ENCODE data around the gene MEGF11.
A peak's percentile ranks its signal among the peaks of the same experiment; 100 is the strongest.
"Not testable (repeated sequence)": the region's sequence is repeated elsewhere in the genome, so short reads cannot be mapped to it uniquely, and the experiment has no call there.

Gene MEGF11

GRCh38 chr15:66275352-66275751 is 21.8 kb upstream of the MEGF11 start:
- no peak for DNase-seq

GRCh38 chr15:66270932-66271331 is 17.4 kb upstream of the MEGF11 start:
- no peak for DNase-seq

DNA sequence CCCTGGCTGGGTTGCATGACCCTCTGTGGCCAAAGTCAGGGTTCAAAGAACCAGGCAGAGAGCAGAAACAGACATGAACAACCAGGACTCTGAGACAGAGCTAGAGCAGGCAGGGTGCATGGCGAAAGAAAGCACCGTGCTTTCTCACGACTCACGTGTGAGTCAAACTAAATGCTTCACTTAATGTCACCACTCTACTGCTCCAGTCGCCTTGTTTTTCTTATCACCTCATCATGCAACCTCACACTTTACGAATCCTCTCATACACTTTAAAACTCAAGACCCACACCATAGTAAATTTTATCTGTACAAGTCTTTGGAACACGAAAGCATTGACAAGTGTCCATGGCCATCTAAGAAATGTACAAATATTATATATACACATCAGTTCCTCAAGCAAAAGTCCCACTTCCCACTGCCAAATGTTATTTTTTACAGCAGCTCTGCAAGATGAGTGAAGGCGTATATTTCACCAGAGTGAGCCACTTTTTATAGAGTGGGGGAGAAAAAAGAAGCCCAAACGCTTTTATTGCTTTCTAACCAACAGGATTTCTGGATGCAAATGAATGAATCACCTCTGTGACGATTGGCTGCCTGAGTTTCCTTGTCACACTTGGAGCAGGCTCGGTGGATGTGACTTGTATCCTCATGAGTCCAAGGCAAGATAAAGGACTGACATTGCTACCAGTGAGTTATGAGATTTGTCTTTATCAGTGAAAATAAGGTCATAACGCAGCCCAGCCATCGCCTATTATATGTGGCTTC is 16.0 kb upstream of the MEGF11 start:
- DNase-seq, result no peak

DNA sequence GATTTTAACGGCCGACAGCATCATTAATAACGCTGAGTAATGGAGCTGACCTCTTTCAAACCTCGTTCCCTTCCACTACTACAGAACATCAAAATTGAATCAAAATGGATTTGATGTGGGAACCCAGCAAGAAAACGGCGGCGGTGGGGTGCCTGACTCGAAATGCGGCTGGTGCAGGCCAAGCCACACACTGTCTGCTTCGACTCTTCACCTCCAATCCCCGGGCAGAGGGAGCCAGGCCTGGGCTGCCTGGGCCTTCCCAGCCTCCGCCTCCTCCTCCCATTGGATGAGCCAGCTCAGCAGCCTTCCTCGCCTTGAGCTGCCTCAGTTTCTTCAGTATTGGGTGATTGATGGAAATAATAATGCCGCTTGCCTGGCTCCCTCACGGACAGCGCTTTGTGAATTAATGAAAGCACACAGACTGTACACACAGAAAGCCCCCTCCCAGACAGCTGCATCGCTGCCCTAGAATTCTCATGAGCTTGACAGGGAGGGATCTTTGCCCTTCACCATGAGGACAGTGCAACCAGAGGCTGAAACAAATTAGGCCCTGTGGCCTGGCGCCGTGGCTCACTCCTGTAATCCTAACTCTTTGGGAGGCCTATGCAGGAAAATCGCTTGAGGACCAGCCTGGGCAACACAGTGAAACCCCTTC is 11.4 kb upstream of the MEGF11 start:
- DNase-seq, result no peak

- not testable (repeated sequence) for DNase-seq
Measured at GRCh38 chr15:66262837-66263236, 9.3 kb upstream of the MEGF11 start.

GRCh38 chr15:66261056-66261455 is 7.5 kb upstream of the MEGF11 start:
- no peak for DNase-seq

GRCh38 chr15:66256692-66257091 is 3.1 kb upstream of the MEGF11 start:
- no peak for DNase-seq

DNA sequence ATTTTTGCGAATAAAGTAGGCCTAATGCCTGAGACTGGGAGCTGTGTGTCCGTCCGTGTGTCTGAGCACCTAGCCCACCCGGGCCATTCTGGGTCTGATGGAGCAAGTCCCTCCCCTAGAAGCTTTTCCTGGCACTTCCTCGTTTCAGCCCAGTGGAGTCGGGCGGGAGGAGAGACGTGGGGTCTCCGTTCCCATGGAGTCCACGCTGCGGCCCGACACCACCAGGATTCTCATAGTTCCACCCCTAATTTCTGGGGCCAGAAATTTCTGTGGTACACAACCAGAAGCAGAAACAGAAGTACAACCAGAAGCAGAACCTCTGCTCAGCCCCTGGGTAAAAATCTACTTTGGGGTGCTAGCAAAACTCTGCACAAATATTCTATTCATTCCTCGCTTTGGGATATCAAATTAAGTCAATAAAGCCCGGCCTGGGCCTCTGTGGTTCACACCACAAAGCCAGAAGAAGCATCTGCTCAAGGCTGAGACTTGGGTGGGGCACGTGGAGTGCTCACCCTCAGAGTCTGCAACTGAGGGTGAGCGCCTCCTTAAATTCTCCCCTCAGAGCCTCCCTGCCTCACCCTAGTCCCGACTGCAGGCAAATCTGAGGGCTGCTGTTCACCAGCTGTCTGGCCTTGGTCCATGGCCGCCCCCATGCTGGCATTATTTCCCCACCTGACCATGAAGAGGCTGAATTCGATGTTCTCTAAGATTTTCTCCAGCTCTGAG is 1.6 kb upstream of the MEGF11 start:
- no peak for DNase-seq

DNA sequence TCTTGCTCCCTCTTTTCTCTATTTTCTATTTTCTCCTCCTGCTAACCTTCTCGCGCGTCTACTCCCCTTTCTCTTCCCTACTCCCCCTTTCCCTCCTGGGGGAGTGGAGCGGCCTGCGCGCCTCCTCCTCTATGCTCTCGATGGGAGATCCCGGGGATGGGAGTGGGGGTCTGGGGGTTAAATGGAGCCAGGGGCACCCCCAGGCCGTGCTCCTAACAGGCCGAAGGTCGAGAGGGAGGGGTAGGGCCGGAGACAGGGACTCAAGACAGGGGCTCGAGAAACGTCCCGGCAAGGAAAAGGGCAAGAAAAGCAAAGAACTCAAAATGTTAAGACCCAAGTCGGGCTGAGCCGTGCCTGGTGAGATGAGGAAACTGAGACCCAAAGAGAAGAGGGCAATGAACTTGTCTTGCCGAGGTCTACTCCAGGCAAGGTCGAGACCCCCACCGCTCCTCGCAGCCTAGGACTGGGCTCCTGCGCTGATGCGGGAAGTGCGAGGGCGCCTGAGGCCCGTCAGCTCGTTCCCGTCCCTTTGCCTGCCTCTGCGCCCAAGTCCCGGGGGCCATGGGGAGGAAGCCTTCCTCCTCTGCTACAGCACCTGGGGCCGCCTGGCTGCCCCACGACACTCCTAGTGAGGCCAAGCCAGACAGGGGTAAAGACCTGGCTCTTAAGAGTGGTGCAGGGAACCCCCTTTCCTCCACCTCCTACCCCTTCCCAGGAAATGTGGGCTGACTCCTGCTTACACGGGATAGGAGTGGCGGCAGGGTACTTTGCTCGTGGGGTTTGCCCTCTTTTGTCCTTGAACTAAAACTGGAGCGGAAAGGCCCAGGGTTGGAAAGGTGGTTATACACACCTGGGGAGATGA is 770 bp upstream of the MEGF11 start:
- DNase-seq, result no peak

DNA sequence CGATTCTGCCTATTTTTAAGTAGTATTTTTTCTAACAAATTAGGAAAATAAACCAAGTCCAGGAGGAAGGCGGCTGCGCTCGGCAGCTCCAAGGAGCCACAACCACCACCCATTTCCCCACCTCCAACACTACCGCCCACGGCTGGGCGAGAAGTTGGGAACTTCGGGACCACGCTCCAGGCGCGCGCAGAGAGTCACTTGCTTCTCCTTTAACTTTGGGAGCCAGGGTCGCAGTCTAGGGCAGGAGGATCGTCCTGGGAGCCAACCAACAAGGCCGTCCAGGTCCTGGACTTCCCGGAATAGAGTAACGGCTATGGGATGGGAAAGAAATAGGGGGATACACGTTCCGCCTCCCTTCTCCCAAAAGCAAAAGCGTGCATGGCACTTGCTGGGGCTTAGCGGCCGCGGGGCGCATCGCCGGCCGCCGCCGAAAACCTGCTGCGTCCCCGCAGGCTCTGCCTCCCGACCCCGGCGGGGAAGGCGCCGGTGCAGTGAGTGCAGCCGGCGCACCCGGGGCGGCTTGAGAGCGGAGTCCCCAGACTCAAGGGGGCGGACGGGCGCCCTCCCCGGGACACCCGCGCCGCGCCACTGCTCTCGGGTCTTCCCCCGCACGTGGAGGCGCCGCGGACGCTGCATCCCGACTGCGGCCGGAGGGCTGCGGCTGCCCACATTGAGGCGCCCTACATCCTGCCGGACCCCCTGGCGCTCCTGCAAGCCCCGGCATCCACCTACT is 699 bp downstream of the MEGF11 start:
- no peak for DNase-seq

DNA sequence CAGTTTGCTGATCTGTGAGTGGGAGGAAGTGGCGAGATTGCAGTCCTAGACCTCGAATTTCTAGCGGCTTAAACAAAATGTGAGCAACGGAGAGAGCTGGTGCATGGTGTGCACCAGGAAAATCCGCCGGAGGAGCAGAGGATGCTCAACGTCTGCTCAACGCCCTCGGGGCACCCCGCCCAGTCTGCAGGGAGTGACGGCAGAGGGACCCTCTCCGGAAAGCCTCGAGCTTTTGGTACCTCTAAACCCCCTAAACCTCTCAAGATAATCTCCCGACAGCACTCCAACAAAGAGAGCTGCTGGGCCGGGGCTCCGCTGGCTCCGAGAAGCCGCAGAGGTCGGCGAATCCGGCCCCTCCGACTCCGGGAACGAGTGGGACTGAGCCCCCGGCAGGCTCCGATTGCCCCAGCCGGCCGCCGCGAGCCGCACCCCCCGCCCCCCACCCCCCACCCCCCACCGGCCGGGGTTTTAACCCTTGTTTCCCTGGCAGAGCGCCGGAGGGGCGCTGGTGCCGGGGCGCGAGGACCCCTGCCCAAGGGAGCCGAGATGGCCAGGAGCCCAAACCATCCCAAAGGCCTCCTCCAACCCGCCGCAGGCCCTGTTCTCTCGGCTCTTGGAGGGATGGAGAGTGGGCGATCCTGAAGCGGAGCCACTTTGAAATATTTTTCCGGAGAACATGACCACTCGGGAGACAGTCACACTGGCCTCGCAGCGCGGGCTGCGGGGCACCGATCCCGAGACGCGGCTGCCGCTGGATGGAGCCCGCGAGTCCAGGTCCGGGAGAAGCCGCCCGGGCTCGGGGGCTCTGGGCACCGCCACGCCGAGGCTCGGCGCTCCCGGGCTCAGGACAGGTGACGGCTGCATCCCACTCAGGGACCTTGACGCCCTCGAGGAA is 1.5 kb downstream of the MEGF11 start:
- peak; percentile 62 for DNase-seq

GRCh38 chr15:66251065-66251789 is 2.3 kb downstream of the MEGF11 start:
- no peak for DNase-seq

- no peak for DNase-seq
Measured at GRCh38 chr15:66249605-66250174, 3.9 kb downstream of the MEGF11 start.

DNA sequence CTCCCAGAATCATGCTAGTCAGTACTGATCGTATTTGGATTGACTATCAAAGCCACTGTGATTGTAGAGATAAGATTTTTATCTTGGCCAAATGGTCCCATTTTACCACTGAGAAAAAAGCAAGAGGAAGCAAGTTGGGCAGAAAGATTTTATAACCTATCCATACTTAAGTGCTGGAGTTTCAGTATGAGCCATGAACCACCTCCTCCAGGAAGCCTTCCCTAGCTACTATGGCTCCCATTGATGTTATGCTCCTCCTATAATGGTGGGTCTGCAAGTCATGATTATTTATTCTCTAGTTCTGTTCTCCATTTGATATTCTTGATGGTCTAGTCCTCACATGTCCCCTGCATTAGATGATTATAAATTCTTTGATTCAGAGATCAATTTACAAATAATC is 6.6 kb downstream of the MEGF11 start:
- no peak for DNase-seq

DNA sequence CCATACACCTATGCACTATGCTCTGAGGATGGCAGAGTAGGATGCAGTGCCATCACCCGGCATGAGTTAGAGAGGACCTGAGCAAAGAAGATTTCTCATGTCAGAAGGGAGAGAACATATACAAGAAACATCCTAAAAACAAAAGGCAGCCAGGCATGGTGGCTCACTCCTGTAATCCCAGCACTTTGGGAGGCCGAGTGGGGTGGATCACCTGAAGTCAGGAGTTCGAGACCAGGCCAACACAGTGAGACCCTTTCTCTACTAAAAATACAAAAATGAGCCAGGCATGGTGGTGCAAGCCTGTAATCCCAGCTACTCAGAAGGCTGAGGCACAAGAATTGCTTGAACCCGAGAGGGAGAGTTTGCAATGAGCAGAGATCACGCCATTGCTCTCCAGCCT is 7.7 kb downstream of the MEGF11 start:
- not testable (repeated sequence) for DNase-seq

- DNase-seq, result no peak
Measured at GRCh38 chr15:66241908-66242285, 11.7 kb downstream of the MEGF11 start.

DNA sequence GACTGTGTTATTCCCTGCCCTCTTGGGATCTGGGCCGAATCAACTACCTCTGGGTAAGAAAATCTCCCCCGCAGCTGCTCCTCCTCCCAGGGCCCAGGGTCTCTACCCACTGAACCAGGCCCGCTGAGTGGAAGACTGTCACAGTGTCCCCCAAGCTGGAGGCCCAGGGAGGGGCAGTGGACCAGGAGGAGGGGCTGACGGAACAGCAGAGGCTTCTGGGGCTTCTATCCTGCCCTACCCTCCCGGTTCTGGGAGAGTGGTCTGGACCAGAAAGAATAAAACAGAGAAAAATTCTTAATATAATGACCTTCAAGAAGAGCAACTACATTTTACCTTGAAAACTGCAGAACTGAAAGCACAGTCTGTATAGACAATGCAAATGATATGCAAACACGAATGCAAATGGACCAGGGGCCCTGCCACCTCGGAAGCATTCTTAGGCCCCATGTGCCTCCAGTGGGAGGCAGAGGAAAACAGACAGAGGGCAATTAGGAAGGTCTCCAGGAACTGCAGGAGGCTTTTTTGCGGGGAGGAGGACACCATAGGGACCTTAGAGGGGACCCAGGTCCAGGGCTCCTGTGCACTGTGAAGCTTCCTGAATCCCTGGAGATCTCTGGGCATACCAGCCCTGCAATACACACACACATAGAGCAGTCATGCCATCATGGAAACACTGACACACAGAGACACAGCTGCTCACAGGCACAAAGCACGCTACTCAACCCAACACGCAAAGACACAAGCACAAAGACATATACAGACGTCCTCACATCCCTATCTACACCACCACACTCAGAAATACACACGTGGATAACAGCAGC is 12.3 kb downstream of the MEGF11 start:
- no peak for DNase-seq

DNA sequence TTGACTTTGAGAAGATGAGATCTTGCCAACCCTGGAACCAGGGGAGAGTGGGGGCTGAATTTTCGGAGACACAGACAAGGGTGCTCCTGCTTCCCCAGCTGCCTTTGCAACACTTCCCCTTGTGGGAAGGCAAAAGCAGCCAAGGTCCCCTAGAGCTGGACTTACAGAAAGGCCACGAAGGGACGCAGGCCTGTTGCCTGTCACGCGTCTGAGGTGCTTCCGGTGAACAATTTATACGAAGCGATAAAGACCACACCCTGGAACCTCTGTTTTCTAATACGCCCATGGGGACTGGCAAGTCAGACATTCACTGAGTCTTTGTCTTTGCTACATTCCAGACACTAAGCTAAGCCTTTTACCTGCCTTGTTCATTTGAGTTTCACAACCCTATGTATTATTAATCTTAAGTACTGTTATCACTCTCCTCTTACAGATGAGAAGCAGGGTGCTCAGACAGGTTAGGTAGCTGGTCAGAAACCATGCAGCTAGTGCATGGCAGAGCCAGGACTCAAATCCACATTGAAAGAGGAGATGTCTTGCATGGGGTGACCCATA is 13.2 kb downstream of the MEGF11 start:
- DNase-seq, result no peak

DNA sequence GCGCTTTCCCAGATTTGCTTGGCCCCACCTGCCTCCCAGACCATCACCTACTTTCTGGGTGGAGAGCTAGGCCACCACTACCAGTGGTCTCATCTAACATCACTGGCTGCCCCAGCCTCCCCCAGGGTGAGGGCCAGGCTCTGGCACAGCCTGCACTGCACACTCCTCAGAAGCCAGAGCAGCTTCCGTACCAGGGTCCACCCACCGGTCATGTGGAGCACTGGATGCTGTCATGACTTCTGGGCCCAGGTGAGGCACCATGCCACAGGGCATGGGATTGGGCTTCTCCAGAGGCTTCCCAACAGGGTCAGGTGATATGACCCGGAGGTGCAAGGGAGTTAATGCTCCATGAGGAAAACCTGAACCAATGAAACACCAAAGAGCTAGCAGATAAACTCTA is 14.0 kb downstream of the MEGF11 start:
- no peak for DNase-seq

Data from NCI-H2171 (cell line).